NCI-H2171 treated with DMSO at 0.1 percent for 48 hours (cell line): ENCODE data around the gene CYP24A1.

Experiments
- DNase-seq: peaks from one replicate; lab custom pipeline; 2025; lab: John Stamatoyannopoulos, UW

CYP24A1 gene

DNA sequence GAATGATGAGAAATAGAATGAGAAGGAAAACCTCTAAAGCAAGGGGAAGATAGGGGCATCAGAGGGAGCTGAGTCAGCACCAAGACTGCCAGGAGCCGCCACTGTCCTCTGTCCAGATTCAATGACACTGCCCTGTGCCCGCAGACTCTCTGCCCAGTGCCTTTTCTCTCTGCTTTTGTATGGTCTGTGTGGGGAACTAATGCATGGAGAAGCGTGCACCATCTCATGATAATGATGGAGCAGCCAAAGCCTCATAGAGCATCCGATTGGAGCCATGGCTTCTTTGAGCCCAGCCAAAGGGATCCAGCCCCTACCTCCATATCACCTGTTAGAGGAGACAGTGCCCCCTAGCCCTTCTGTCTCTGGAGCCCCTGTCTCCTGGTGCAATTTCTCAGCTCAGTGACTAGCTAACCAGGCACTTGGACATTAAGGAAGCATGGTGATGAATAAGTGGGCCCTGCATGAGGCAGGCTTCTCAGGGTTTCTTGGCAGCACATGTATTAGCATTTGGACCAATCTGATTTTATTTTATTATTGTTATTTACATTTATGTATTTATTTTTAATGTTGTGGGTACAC, 27.6 kb upstream of the CYP24A1 start:
- no peak for DNase-seq

DNA sequence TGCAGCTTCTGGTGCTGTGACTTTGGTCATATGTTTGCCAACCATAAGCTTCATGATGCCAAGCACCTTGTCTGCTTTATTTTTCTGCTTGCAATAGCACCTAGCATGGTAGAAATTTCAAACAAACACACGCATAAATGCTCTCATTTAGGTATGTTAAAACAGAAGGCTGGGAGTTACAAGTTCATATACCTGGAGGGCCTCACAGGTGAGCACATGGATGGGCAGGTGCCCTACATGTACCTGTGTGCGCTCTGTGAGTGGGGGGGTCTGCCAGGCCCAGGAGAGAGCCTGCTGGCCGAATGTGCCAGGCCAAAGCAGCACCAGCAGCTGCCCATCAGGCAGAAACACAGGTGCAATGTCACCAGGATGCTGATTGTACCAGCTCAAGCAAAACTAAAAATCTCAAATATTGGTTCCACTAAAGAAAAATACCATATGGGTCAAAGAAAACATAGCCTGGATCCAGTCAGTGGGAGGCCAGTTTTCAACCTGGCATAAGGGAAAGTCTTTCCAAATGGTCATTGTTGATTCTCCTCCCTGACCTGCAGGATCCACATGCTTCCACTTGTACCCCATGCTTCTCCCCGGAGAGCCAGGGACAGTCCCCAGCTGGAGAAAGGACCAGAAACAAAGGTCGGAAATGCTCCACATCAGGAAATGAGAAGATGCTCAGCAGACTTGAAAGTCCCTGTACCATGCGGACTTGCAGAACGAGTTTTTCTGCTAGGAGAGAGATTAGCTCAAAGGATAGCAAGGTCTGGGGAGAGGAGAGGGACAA, 26.9 kb upstream of the CYP24A1 start:
- DNase-seq: no peak

GRCh38 chr20:54199721-54200176, 26.0 kb upstream of the CYP24A1 start:
- DNase-seq: peak; percentile 84

- no peak for DNase-seq
These were observed 25.5 kb upstream of the CYP24A1 start for GRCh38 chr20:54199283-54199682.

DNA sequence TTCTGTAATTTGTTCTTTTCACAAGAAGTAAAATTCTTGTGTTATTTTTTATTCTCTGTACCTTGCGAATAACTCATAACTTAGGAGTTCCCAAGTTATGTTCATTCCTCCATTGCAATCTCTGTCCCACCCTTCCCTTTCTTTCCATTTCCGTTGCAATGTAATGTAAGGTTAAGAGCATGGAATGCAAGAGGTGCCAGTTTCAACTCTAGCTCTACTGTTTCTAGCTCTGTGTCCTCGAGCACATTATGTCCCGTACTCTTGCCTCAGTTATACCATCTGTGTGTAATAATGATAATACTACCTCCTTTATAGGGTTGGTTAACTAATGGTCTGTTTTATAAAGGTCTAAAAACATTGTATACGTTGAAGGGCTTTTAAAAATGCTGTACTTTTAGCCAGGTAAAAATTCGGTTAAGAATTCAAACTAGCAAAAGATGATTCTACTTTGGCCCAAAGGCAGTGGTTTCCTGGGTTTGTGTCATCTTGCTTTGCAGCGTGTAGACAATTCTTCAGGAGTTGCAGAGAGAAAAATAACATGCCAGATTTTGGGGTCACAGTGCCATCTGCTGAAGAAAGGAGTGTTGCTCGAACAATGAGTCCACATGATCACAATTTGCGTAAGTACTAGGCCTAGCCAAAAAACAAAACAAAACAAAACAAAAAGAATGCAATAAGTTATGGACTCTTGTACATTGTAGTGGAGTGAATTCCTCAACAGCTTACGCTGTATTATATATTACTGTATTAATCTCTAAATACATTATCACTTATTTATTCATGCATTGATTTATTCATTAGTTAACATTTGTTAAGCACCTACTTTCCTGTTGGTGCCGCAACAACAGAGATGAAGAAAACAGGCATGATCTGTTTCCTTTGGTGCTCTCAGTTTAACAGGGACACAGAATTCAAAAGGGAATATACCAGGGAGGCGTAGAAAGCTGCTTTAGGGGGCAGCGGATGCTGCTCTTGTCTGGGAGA, 24.1 kb upstream of the CYP24A1 start:
- DNase-seq: peak; percentile 64

DNA sequence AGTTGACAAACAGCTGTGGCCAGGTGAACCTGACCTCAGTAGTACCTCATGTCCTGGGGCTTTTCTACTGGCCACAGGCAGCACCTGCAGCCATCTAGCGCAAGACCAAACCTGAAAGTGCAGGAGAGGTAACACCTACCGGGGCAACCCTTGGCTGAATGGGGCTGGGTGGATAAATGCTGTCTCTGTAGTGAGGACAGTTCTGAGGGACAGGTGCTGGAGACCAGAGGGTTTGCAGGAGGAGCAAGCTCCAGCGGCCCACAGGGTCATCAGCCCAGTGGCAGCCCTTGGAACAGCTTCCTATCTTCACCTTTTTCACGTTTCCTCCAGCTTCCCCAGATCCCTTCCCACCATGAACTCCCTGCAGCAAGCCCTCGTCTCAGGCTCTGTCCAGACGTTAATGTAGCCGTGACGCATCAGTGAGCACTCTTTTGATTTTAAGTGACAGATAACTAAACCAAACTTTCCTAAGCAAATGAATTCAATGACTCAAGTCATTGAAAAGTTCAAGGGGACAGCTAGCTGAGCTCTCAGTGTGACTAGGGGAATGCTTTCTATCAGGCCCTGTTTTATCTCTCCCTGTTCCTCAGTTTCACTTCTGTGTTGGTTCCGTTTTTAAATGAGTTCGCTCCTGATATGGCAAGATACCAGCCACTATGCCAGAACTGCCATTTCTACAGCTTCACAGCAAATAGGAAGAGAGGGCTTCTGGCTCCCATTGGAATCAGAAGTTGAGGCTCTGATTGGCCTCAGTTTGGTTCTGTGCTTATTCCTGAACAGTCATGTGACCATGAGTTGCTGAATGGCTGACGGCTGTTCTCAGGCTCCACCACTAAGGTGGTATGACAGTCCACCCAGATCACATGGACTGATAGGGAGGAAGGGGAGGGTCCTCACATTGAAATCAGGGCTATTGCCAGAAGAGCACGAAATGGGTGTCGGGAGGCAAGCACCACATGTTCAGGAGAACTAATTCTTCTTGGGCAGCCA, 22.0 kb upstream of the CYP24A1 start:
- DNase-seq: no peak

DNA sequence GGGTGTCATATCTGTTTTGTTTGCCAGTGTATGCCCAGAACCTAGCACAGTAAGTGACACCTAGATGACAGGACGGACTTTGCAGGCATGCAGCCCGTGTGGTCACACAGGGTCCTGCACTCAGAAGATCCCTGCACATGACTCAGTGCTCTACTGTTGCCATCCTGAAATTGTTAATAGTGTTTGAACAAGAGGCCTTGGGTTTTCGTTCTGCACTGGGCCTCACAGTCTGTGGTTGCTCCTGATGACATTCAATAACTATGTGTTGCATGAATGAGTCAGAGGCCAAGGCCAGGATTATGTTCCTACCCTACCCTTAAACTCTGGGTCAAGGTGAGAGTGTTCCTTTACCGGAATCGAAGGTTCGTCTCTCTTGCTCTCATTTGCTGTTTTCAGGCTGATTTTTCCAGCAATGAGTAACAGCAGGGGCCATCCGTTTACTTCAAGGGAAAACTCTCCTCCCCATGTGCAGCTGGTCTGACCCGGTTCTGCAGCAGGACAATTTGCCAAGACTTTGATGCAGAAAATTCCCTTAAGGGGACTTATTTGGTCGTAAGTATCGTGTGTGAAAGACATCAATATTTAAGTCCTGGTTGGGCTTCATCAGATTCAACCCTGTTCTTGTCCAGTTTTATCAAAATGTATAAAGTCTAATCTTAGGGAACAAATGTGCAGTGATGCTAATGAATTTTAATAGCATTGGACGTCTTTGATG, 21.1 kb upstream of the CYP24A1 start:
- DNase-seq: no peak

DNA sequence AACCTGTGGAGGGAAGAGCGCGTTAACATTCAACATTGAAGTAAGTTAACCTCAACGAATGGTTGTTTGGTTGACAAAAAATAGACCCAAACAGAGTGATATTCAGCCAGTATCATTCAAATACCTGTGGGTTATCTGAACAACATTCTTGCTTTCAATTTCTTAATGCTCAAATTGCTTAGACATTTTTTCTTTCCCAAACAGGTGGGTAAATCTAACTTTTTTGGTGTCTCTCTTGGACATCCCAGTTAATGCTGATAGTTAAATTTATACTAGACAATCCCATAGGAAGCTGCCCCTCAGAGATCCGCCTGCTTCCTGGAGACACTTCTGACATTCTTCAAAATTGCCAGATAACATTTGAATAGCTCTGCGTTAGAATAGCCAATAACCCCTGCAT, 20.0 kb upstream of the CYP24A1 start:
- no peak for DNase-seq

- no peak for DNase-seq
These were observed 16.4 kb upstream of the CYP24A1 start for GRCh38 chr20:54190217-54190616.

DNA sequence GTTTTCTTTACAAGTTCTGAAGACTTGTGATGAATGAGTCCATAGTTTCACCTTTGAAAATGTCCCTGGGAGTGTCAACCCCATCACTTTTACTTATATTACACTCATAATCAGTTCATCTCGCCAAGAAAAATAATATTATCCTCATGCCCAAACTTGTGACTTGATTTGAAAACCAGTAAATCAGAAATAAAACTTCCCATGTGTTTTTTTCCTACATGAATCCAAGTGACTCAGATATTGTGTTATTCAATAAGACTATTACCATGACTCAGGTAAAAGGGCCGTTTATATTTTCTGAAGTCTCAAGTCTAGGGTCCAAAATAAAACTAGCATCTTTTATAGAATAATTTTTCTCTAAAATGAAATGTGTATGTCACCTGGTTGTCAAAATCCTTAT, 15.8 kb upstream of the CYP24A1 start:
- DNase-seq: no peak

- DNase-seq: no peak
These were observed 14.5 kb upstream of the CYP24A1 start for GRCh38 chr20:54188132-54188849.

- DNase-seq: no peak
These were observed 11.3 kb upstream of the CYP24A1 start for GRCh38 chr20:54184904-54185626.

DNA sequence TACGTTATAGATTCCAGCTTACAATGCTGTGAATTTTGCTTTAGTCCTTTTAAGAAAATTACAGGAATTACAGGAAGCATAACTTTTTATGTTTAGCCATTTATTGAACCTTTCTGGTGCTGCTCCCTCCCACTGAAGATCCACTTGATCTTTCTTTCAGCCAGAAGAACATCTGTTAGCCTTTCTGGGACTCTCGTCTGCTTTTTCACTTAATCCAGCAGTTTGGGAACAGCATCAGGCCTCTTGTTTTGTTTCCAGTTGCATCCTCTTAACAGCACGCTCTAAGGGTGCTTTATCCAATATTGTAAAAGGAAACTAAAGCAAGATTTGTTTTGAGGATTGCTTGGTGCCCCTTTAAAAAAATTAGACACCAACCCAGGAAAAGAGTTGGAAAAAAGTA, 10.3 kb upstream of the CYP24A1 start:
- peak; percentile 27 for DNase-seq

- no peak for DNase-seq
These were observed 7.1 kb upstream of the CYP24A1 start for GRCh38 chr20:54180931-54181330.

DNA sequence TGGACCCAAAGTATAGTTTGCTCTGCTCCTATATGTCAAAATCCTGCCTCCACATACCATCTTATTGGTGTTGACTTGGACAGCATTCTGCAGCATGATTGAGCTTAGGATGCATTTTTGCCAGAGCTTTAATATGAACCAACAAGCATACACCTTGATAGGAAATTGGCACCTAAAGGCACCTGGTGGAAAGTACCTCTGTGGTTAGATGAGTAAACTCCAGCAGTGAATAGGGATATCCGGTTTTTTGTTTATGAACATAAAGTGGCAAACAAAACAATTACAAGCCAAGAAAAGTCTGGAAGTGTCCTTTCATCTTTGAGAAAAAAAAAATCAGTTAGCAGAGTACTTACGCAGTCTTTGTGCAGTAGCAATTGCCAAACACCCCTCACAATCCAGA, 6.2 kb upstream of the CYP24A1 start:
- no peak for DNase-seq

- no peak for DNase-seq
These were observed 4.5 kb upstream of the CYP24A1 start for GRCh38 chr20:54178256-54178655.

DNA sequence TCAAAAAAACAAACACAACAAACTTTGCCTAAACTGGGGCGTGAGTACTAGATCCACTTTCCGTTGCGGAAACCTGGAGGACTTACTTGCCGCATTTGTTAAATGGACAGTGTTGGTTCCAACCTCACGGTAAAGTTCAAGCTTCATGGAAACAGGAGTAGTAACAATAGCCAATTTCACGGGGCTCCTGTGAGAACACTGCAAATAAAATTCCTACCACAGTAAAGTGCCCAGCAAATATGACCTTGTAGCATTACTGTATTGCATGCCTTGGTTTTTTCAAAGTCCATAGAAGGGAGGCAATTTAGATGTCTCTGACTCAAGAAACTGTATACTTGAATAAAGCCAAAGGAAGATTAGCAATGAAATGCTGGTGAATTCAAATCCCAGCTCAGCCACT, 3.6 kb upstream of the CYP24A1 start:
- DNase-seq: no peak

GRCh38 chr20:54176610-54177009, 2.8 kb upstream of the CYP24A1 start:
- no peak for DNase-seq

DNA sequence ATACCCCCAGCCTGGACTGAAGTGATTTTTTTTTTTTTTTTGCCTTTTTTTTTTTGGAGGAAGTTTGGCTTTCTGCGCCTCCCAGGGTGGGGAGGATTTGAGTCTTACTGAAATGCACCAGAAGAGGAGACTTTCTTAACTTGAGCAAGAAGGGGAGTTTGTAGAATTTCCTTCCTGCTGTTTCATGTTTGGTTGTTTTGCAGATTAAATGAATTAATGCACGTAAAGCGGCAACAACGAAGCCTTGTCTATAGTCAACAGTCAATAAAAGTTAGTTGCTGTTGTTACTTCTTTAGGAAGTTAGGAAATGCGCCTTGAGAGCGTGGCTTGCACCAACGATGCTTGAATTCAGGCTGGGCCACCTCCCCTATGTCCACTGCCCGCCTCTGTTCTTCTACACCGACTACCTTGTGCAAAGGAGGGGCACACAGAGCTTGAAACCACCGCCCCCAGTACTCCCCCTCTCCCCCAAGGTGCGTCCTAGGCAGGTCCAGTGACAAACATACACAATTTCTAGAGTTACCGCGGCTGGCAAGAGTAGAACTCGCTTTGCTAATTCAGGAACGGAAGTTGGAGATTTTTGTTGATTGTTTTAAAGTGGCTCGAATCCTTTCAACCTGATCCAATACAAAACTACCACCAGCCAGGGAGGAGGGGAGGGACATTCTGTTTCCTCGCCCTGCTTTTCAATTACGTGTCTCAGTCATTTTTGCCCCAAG, 830 bp upstream of the CYP24A1 start:
- no peak for DNase-seq
